Gastrocnemius medialis (tissue), 4 donors: ENCODE measurements around the gene CES2. TPM values are rescaled to one million over a fixed set of nuclear protein-coding genes. Genes with fewer than 3 reads are reported as not detected.

Experiments
- ATAC-seq, 2 donors: fragments of 150-250 bp; one replicate each; pipeline ENCODE4 v1.9.1; 2016
- DNase-seq, 2 donors: peaks; one replicate each; pipeline ENCODE4 v3.0.0-alpha.2; 2019
- H3K27ac ChIP-seq, 4 donors: fragments of 200-600 bp; sonication (generic); 1 replicate in 1 of 4; 2 replicates in 3 of 4; pipeline ENCODE4 v1.5.1; 2016 to 2018; ENCODE audit warnings: mild to moderate bottlenecking in 2 of 4, moderate library complexity in 1 of 4
- H3K27me3 ChIP-seq, 3 donors: fragments of 200-600 bp; sonication (generic) in 2 of 3; 1 replicate in 1 of 3; 2 replicates in 2 of 3; pipeline versions ENCODE4 v1.5.1 to v1.6.0; 2016 to 2019; ENCODE audit warnings: mild to moderate bottlenecking in 1 of 3, moderate library complexity in 1 of 3
- H3K36me3 ChIP-seq, 2 donors: fragments of 200-600 bp; sonication (generic) in 1 of 2; one replicate each; pipeline ENCODE4 v1.5.1; 2017 to 2018
- H3K4me1 ChIP-seq, 2 donors: fragments of 200-600 bp; sonication (generic) in 1 of 2; one replicate each; pipeline ENCODE4 v1.5.1; 2016 to 2017; ENCODE audit warnings: mild to moderate bottlenecking in 2 of 2
- H3K4me3 ChIP-seq, 4 donors: fragments of 200-600 bp; sonication (generic) in 3 of 4; 1 replicate in 1 of 4; 2 replicates in 3 of 4; pipeline ENCODE4 v1.5.1; 2016 to 2019; ENCODE audit warnings: mild to moderate bottlenecking in 2 of 4
- H3K9me3 ChIP-seq, 3 donors: fragments of 200-600 bp; sonication (generic) in 2 of 3; 1 replicate in 1 of 3; 2 replicates in 2 of 3; pipeline ENCODE4 v1.5.1; 2016 to 2019
- POLR2A ChIP-seq, 2 donors: fragments of 450-650 bp; IDR thresholded peaks; one replicate each; pipeline ENCODE4 v1.6.1; 2017; ENCODE audit warnings: antibody characterized with exemption in 2 of 2, mild to moderate bottlenecking in 2 of 2, moderate library complexity in 2 of 2
- in situ Hi-C, 4 donors: fragments of 200-750 bp; cut with MboI; loops; one replicate each; pipeline versions ENCODE4 v1.15.0 to v1.8.0; 2017; ENCODE audit warnings: low sequenced_read_pairs in 4 of 4
- intact Hi-C: fragments of 100-400 bp; cut with DNase I; formaldehyde crosslinking; loops from one replicate; pipeline ENCODE4 v1.15.1; 2023; ENCODE audit warnings: low total_unique reads
- total RNA-seq, 4 donors: library from RNA; depleted of rRNA; stranded (reverse); fragments of >200 nt; gene quantifications; one replicate each; pipeline versions ENCODE4 v1.1.0 to v1.2.3, GENCODE V29; 2016
- TF ChIP-seq, protein P1 (sequence below), 5 experiments: fragments of 450-650 bp in 3 of 5; fragments of 200-600 bp in 2 of 5; sonication (generic) in 2 of 5; IDR thresholded peaks in 4 of 5; conservative IDR thresholded peaks in 1 of 5; 1 replicate in 4 of 5; 2 replicates in 1 of 5; pipeline ENCODE4 v1.5.1; 2016 to 2019; ENCODE audit warnings: antibody characterized with exemption in 5 of 5, mild to moderate bottlenecking in 3 of 5, moderate library complexity in 3 of 5

Gene CES2
- total RNA-seq, 4 donors from 2014 or later = 25.6 to 48.2 (median 37.7) TPM

DNA sequence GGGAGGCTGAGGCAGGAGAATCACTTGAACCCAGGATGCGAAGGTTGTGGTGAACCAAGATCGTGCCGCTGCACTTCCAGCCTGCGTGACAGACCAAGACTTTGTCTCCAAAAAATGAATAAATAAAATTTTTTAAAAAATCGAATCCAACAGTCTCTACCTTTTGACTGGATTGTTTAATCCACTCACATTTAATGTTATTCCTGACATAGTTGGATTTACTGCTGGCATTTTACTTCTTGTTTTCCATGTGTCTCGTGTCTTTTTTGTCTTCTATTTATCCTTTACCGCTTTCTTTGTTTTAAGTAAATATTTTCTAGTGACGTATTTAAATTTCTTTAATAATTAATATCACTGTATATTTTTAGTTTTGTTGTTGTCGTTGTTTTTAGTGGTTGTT is 47.7 kb downstream of the CES2 start:
- in situ Hi-C loops = no loop called here
- Histone ChIP-seq H3K4me1 (peaks cover 0 to 7% of the 10 kb centered on the region in 2 donors), H3K27ac (no peak overlapping the region), H3K27me3 (no peaks in the 10 kb centered on the region), H3K36me3 (no peaks in the 10 kb centered on the region), H3K9me3 (no peaks in the 10 kb centered on the region), H3K4me3 (no peak overlapping the region)
- DNase-seq (no peak), ATAC-seq (no peak)
- intact Hi-C loops = no loop called here
- TF ChIP-seq POLR2A (IDR thresholded peaks at IDR 0.05) = no peak
- TF ChIP-seq, protein P1, sequence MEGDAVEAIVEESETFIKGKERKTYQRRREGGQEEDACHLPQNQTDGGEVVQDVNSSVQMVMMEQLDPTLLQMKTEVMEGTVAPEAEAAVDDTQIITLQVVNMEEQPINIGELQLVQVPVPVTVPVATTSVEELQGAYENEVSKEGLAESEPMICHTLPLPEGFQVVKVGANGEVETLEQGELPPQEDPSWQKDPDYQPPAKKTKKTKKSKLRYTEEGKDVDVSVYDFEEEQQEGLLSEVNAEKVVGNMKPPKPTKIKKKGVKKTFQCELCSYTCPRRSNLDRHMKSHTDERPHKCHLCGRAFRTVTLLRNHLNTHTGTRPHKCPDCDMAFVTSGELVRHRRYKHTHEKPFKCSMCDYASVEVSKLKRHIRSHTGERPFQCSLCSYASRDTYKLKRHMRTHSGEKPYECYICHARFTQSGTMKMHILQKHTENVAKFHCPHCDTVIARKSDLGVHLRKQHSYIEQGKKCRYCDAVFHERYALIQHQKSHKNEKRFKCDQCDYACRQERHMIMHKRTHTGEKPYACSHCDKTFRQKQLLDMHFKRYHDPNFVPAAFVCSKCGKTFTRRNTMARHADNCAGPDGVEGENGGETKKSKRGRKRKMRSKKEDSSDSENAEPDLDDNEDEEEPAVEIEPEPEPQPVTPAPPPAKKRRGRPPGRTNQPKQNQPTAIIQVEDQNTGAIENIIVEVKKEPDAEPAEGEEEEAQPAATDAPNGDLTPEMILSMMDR (IDR thresholded peaks at IDR 0.05 in 4 of 5, conservative IDR thresholded peaks at IDR 0.05 in 1 of 5) = no peak

DNA sequence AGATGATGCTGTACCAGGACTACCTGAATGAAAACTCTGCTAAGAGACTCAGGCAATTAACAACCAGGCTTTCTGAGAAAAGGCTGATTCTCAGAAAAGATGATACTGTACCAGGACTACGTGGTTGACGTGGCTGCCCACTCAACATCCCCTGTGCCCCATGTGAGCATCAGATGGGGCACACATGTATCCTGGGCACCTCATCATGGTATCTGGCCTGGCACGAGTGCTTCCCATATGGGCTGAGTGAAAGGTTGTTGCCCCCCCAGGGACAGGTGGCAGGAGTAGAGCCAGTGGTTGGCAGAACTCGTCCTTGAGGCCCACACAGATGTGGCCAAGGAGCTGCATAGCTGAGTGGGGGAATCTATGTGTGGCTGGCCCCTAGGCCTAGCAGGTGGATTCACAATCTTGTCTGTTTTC is 49.6 kb downstream of the CES2 start:
- ATAC-seq (no peak), DNase-seq (no peak)
- no peaks in the 10 kb centered on the region for H3K27me3 ChIP-seq
- no peaks in the 10 kb centered on the region for H3K36me3 ChIP-seq
- in situ Hi-C loops (no loop called here), intact Hi-C loops (loop anchor here (2.0 kb wide), 1 partner anchor 174 kb away; the partner anchor contains the start of genes FBXL8 and TRADD)
- H3K4me1 ChIP-seq = no peaks in the 10 kb centered on the region
- H3K27ac ChIP-seq = no peak overlapping the region
- TF ChIP-seq, protein P1 (IDR thresholded peaks at IDR 0.05 in 4 of 5, conservative IDR thresholded peaks at IDR 0.05 in 1 of 5) = no peak
- TF ChIP-seq POLR2A (IDR thresholded peaks at IDR 0.05) = no peak
- H3K4me3 ChIP-seq = no peak overlapping the region
- no peaks in the 10 kb centered on the region for H3K9me3 ChIP-seq

DNA sequence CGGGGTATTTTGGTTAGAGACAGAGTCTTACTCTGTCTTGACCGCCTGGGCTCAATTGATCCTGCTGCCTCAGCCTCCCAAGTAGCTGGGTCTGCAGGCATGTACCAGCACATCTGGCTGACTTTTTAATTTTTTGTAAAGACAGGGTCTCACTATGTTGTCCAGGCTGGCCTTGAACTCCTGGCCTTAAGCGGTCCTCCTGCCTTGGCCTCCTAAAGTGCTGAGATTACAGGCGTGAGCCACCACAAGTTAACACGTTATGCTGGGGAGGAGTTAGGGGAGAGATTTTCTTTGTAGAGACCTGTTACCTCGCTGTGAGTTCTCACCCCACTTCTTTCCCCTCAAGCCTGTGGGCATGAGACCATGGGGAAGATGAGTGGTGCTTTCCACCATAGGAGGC is 51.2 kb downstream of the CES2 start:
- no peaks in the 10 kb centered on the region for H3K36me3 ChIP-seq
- intact Hi-C loops (no loop called here), in situ Hi-C loops (no loop called here)
- H3K9me3 ChIP-seq = no peaks in the 10 kb centered on the region
- DNase-seq = no peak
- H3K4me1 ChIP-seq = no peaks in the 10 kb centered on the region
- H3K27me3 ChIP-seq = no peaks in the 10 kb centered on the region
- TF ChIP-seq, protein P1 (IDR thresholded peaks at IDR 0.05 in 4 of 5, conservative IDR thresholded peaks at IDR 0.05 in 1 of 5) = no peak
- no peak for TF ChIP-seq POLR2A (IDR thresholded peaks at IDR 0.05)
- ATAC-seq = no peak
- no peak overlapping the region for H3K27ac ChIP-seq
- H3K4me3 ChIP-seq = no peak overlapping the region

DNA sequence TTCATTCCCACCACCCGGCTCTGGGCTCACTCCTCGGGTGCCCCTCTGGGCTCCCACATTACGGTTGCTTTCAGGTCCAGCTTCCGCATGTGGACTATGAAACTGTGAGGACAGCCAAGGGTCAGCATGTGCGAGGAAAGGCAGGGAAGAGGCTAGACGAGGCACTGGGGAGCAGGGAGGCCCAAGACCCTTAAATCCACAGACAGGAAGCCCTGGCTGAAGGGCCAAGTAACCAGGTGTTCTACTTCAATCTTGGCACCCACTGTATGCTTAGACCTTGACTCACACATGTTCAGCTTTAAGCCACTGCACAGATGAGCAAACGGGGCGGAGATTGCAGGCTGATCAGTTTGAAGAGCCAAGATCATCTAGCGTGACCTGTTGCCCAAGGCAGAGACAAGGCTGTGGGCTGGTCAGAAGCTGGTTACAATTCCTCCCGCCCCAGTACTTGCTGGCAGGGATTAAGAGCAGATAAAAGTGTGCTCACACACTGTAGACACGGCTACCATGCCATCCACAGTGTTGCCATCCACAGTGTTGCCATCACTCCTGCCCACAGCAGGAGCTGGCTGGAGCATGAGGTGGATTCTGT is 53.0 kb downstream of the CES2 start, which contains the start of gene CES4A:
Gene CES4A, plus strand, starts transcription at position 393 of the 592 bp plus-strand sequence. Its CDS starts 184 bp downstream, at position 577.
- in situ Hi-C loops = no loop called here

More for the DNA sequence above, 53.0 kb downstream of the CES2 start, which contains the start of gene CES4A:
- intact Hi-C loops = no loop called here
- TF ChIP-seq, protein P1 (IDR thresholded peaks at IDR 0.05 in 4 of 5, conservative IDR thresholded peaks at IDR 0.05 in 1 of 5) = no peak
- TF ChIP-seq POLR2A (IDR thresholded peaks at IDR 0.05) = peak in 1 of 2 donors; percentile 62
- ATAC-seq (peak; percentile 86 to 94), DNase-seq (peak; percentile 74 to 81)
- H3K4me1 ChIP-seq = no peaks in the 10 kb centered on the region
- H3K4me3 ChIP-seq = peak within 1 kb of the TSS in 1 of 4 donors; percentile 19
- no peaks in the 10 kb centered on the region for H3K36me3 ChIP-seq
- H3K9me3 ChIP-seq = no peaks in the 10 kb centered on the region
- peak within 1 kb of the TSS; percentile 61 to 81 (median 69) for H3K27ac ChIP-seq
- H3K27me3 ChIP-seq = no peaks in the 10 kb centered on the region
